ENCODE results near the gene DVL2. TPM values are rescaled to one million over a fixed set of nuclear protein-coding genes. Genes with fewer than 3 reads are reported as not detected.

DVL2 gene
- total RNA-seq, 1 experiment from 2014 or later = 67.3 TPM

- no peak for TF ChIP-seq MLX (CRISPR knock-in tag; IDR thresholded peaks at IDR 0.05)
- TF ChIP-seq ZBTB43 (CRISPR knock-in tag; IDR thresholded peaks at IDR 0.05) = no peak
- no peak for TF ChIP-seq NFATC4 (CRISPR knock-in tag; IDR thresholded peaks at IDR 0.05)
- TF ChIP-seq STAT6 (CRISPR knock-in tag; conservative IDR thresholded peaks at IDR 0.05; ENCODE audit: low read depth) = no peak
- TF ChIP-seq TCF7 (CRISPR knock-in tag; IDR thresholded peaks at IDR 0.05; ENCODE audit: low read depth) = no peak
Observed at GRCh38 chr17:7228920-7229319, 5.4 kb downstream of the DVL2 start (continued).

- Mint-ChIP-seq H3K4me3 (no peak overlapping the region), H3K4me1 (peaks cover 2% of the 10 kb centered on the region), H3K9me3 (no peaks in the 10 kb centered on the region), H3K36me3 (peaks cover 46% of the 10 kb centered on the region), H3K27ac (no peak overlapping the region), H3K27me3 (ENCODE audit: low read depth) (no peaks in the 10 kb centered on the region)
- DNase-seq (ENCODE audit: low spot score) (no peak), ATAC-seq (no peak)
- ChIA-PET CTCF (no interaction called here), POLR2A (no interaction called here)
- no peak for TF ChIP-seq ZNF532 (CRISPR knock-in tag; IDR thresholded peaks at IDR 0.05; ENCODE audit: borderline replicate concordance)
- no peak for TF ChIP-seq E2F5 (CRISPR knock-in tag; IDR thresholded peaks at IDR 0.05)
Observed at GRCh38 chr17:7226721-7227710, 7.3 kb downstream of the DVL2 start.

- DNase-seq (ENCODE audit: low spot score) (no peak), ATAC-seq (no peak)
- Mint-ChIP-seq H3K4me1 (peaks cover 7% of the 10 kb centered on the region), H3K27me3 (ENCODE audit: low read depth) (no peaks in the 10 kb centered on the region), H3K9me3 (no peaks in the 10 kb centered on the region), H3K4me3 (no peak overlapping the region), H3K27ac (no peak overlapping the region), H3K36me3 (peaks cover 44% of the 10 kb centered on the region)
- POLR2A ChIA-PET = interaction anchor here (1.3 kb wide), 1 partner anchor 8 kb away, joined by 4 read pairs; the partner anchor contains the start of gene DVL2
- CTCF ChIA-PET = no interaction called here
- TF ChIP-seq ZNF317 (CRISPR knock-in tag; IDR thresholded peaks at IDR 0.05; ENCODE audit: borderline replicate concordance, low read depth) (no peak), MLX (CRISPR knock-in tag; IDR thresholded peaks at IDR 0.05) (no peak), NFE2L1 (CRISPR knock-in tag; IDR thresholded peaks at IDR 0.05) (no peak), PRDM15 (CRISPR knock-in tag; IDR thresholded peaks at IDR 0.05) (no peak), ZNF138 (CRISPR knock-in tag; conservative IDR thresholded peaks at IDR 0.05) (no peak), GRHL2 (CRISPR knock-in tag; IDR thresholded peaks at IDR 0.05; ENCODE audit: insufficient replicate concordance, severe bottlenecking) (no peak), ZNF263 (CRISPR knock-in tag; IDR thresholded peaks at IDR 0.05; ENCODE audit: low read depth) (no peak), SMAD3 (CRISPR knock-in tag; IDR thresholded peaks at IDR 0.05; ENCODE audit: borderline replicate concordance) (no peak)
Observed at GRCh38 chr17:7225711-7226331, 8.5 kb downstream of the DVL2 start.
